Measurements from ENCODE around the gene GABRD. TPM values are rescaled to one million over a fixed set of nuclear protein-coding genes. Genes with fewer than 3 reads are reported as not detected.
A peak's percentile ranks its signal among the peaks of the same experiment; 100 is the strongest.

Gene GABRD
- total RNA-seq, 2 donors from 2014 or later = not detected

DNA sequence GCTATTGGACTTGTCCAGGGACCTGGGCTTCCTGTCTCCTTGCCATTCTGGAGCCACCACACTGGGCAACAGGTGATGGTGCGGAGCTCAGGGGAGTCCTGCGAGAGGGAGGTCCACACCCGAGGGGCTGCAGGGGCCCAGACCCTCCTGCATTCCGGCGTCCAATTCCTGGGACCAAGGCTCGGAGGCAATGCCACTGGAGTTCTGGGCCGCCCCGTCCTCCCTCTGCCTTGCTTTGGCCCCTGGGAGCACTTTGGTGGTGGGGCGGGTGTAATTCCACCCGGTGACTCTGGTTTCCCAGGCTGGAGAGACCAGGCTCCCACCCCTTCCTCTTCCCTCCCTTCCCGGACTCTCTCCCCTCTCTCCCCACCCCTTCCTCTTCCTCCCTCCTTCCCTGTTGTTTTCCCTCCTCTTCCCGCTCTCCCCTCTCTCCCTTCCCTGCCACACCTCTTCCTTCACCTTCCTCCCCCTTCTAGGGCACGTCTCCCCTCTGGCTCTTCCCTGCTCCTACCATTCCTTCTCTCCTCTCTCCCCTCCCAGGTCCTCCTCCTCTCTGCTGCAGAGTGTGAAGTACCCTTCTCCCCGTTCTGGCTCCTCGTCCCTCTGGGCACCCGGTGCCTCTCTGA is 33.0 kb downstream of the GABRD start:
- Mint-ChIP-seq H3K9me3 (no peaks in the 10 kb centered on the region), H3K4me3 (peak overlapping the region; percentile 68), H3K27me3 (ENCODE audit: insufficient read depth) (peaks cover 4% of the 10 kb centered on the region), H3K4me1 (peaks cover 9% of the 10 kb centered on the region), H3K27ac (no peak overlapping the region), H3K36me3 (ENCODE audit: low read depth) (peaks cover 18% of the 10 kb centered on the region)
- Histone ChIP-seq H3K4me3 (ENCODE audit: low read length) (peak overlapping the region; percentile 82), H3K9me3 (ENCODE audit: control insufficient read depth, low read length) (no peaks in the 10 kb centered on the region), H3K9ac (ENCODE audit: extremely low read depth, low read length, poor library complexity, severe bottlenecking) (no peak overlapping the region), H3K27me3 (ENCODE audit: control insufficient read depth, insufficient read depth, low read length, poor library complexity, severe bottlenecking) (peaks cover 10% of the 10 kb centered on the region), H3K27ac (ENCODE audit: low read depth, low read length) (no peak overlapping the region), H3K4me1 (ENCODE audit: control insufficient read depth, insufficient read depth, low read length) (peaks cover 5% of the 10 kb centered on the region), H3K36me3 (ENCODE audit: control insufficient read depth, insufficient read depth, low read length) (peaks cover 7% of the 10 kb centered on the region)
- TF ChIP-seq, protein P1, sequence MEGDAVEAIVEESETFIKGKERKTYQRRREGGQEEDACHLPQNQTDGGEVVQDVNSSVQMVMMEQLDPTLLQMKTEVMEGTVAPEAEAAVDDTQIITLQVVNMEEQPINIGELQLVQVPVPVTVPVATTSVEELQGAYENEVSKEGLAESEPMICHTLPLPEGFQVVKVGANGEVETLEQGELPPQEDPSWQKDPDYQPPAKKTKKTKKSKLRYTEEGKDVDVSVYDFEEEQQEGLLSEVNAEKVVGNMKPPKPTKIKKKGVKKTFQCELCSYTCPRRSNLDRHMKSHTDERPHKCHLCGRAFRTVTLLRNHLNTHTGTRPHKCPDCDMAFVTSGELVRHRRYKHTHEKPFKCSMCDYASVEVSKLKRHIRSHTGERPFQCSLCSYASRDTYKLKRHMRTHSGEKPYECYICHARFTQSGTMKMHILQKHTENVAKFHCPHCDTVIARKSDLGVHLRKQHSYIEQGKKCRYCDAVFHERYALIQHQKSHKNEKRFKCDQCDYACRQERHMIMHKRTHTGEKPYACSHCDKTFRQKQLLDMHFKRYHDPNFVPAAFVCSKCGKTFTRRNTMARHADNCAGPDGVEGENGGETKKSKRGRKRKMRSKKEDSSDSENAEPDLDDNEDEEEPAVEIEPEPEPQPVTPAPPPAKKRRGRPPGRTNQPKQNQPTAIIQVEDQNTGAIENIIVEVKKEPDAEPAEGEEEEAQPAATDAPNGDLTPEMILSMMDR (conservative IDR thresholded peaks at IDR 0.05) = no peak
- 84 to 87% methylated on average over 9 to 16 of the region's 16 CpGs for WGBS, 2 experiments (ENCODE audit: insufficient coverage in 1 of 2, insufficient read length in 1 of 2)
- no peak for DNase-seq

DNA sequence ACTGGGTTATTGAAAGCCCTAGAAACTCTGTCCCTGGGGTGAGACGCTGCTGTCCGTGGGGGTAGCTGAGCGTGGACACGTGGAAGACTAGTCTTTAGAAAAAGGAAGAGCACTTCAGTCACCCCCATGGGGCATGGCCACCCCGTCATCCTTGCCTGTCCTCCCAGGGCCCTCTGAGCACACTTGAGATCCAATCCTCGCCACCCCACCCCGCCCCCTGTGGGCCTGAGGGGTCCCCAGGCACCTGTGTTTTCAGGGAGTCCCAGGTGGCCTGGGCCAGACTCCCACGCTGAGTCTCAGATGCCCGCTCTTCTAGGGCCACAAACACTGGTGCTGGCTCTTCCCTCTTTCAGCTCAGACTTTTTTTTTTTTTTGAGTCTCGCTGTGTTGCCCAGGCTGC is 33.6 kb downstream of the GABRD start:
- H3K27ac Mint-ChIP-seq = no peak overlapping the region
- Histone ChIP-seq H3K9me3 (ENCODE audit: control insufficient read depth, low read length) (no peaks in the 10 kb centered on the region), H3K9ac (ENCODE audit: extremely low read depth, low read length, poor library complexity, severe bottlenecking) (no peak overlapping the region), H3K4me3 (ENCODE audit: low read length) (no peak overlapping the region), H3K27me3 (ENCODE audit: control insufficient read depth, insufficient read depth, low read length, poor library complexity, severe bottlenecking) (peaks cover 10% of the 10 kb centered on the region), H3K36me3 (ENCODE audit: control insufficient read depth, insufficient read depth, low read length) (peaks cover 13% of the 10 kb centered on the region), H3K27ac (ENCODE audit: low read depth, low read length) (no peak overlapping the region), H3K4me1 (ENCODE audit: control insufficient read depth, insufficient read depth, low read length) (peaks cover 5% of the 10 kb centered on the region)
- no peak for DNase-seq
- H3K4me3 Mint-ChIP-seq = peak overlapping the region; percentile 68
- peaks cover 4% of the 10 kb centered on the region for H3K27me3 Mint-ChIP-seq (ENCODE audit: insufficient read depth)
- peaks cover 22% of the 10 kb centered on the region for H3K36me3 Mint-ChIP-seq (ENCODE audit: low read depth)
- no peaks in the 10 kb centered on the region for H3K9me3 Mint-ChIP-seq
- TF ChIP-seq, protein P1 (conservative IDR thresholded peaks at IDR 0.05) = no peak
- 94 to 98% methylated on average over 8 to 10 of the region's 10 CpGs for WGBS, 2 experiments (ENCODE audit: insufficient coverage in 1 of 2, insufficient read length in 1 of 2)
- peaks cover 9% of the 10 kb centered on the region for H3K4me1 Mint-ChIP-seq

DNA sequence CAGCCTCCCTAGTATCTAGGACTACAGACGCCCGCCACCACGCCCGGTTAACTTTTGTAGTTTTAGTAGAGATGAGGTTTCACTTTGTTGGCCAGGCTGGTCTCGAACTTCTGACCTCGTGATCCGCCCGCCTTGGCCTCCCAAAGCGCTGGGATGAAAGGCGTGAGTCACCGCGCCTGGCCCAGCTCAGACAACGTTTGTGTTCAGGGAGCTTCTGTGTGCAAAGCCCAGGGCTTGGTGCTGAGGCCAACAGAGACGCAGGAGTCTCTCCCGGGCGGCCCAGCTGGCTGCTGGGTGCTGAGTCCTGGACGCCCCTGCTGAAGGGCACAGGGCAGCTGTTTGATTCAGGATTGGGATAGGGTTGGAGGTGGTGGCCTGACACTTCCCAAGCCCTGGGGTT is 34.1 kb downstream of the GABRD start:
- Mint-ChIP-seq H3K9me3 (no peaks in the 10 kb centered on the region), H3K4me3 (peak overlapping the region; percentile 68), H3K27ac (peak overlapping the region; percentile 39), H3K36me3 (ENCODE audit: low read depth) (peaks cover 27% of the 10 kb centered on the region), H3K27me3 (ENCODE audit: insufficient read depth) (peaks cover 4% of the 10 kb centered on the region), H3K4me1 (peaks cover 9% of the 10 kb centered on the region)
- peaks cover 9% of the 10 kb centered on the region for H3K27me3 ChIP-seq (ENCODE audit: control insufficient read depth, insufficient read depth, low read length, poor library complexity, severe bottlenecking)
- H3K27ac ChIP-seq (ENCODE audit: low read depth, low read length) = no peak overlapping the region
- no peak overlapping the region for H3K4me3 ChIP-seq (ENCODE audit: low read length)
- H3K36me3 ChIP-seq (ENCODE audit: control insufficient read depth, insufficient read depth, low read length) = peaks cover 13% of the 10 kb centered on the region
- H3K4me1 ChIP-seq (ENCODE audit: control insufficient read depth, insufficient read depth, low read length) = peaks cover 5% of the 10 kb centered on the region
- no peak for DNase-seq
- H3K9me3 ChIP-seq (ENCODE audit: control insufficient read depth, low read length) = no peaks in the 10 kb centered on the region
- WGBS, 2 experiments (ENCODE audit: insufficient coverage in 1 of 2, insufficient read length in 1 of 2) = 92 to 94% methylated on average over 11 to 17 of the region's 17 CpGs
- TF ChIP-seq, protein P1 (conservative IDR thresholded peaks at IDR 0.05) = no peak
- H3K9ac ChIP-seq (ENCODE audit: extremely low read depth, low read length, poor library complexity, severe bottlenecking) = no peak overlapping the region

All from endodermal cell (in vitro differentiated cells).